HUES64 (cell line): ENCODE results near the gene ZNF526.

Source experiments
- H3K27ac ChIP-seq: 2 replicates; pipeline ENCODE4 v1.7.0; 2013; ENCODE audit warnings: low read depth, low read length, inconsistent platforms
- H3K27me3 ChIP-seq: 2 replicates; pipeline ENCODE4 v1.6.1; 2013; ENCODE audit warnings: mild to moderate bottlenecking, low read length; ENCODE audit not compliant: insufficient read depth
- H3K36me3 ChIP-seq: 2 replicates; pipeline ENCODE4 v1.6.1; 2013; ENCODE audit warnings: mild to moderate bottlenecking, low read length; ENCODE audit not compliant: insufficient read depth
- H3K4me1 ChIP-seq: 2 replicates; pipeline ENCODE4 v1.6.1; 2013; ENCODE audit warnings: mild to moderate bottlenecking, low read length, moderate library complexity; ENCODE audit not compliant: insufficient read depth
- H3K4me3 ChIP-seq: 2 replicates; pipeline ENCODE4 v1.5.1; 2013; ENCODE audit warnings: mild to moderate bottlenecking, low read length, moderate library complexity
- H3K9ac ChIP-seq: 2 replicates; pipeline ENCODE4 v1.6.1; 2013; ENCODE audit warnings: mild to moderate bottlenecking, low read depth, low read length
- H3K9me3 ChIP-seq: 2 replicates; pipeline ENCODE4 v1.6.1; 2013; ENCODE audit warnings: low read depth, low read length; ENCODE audit not compliant: insufficient read depth
- WGBS: fragments of 150-250, 120-280 bp; methylation state at CpG from one replicate; pipeline ENCODE4 v1.1.7; 2013; ENCODE audit warnings: missing lambda C conversion rate; 5-methylcytosine and 5-hydroxymethylcytosine counted together

Gene ZNF526

DNA sequence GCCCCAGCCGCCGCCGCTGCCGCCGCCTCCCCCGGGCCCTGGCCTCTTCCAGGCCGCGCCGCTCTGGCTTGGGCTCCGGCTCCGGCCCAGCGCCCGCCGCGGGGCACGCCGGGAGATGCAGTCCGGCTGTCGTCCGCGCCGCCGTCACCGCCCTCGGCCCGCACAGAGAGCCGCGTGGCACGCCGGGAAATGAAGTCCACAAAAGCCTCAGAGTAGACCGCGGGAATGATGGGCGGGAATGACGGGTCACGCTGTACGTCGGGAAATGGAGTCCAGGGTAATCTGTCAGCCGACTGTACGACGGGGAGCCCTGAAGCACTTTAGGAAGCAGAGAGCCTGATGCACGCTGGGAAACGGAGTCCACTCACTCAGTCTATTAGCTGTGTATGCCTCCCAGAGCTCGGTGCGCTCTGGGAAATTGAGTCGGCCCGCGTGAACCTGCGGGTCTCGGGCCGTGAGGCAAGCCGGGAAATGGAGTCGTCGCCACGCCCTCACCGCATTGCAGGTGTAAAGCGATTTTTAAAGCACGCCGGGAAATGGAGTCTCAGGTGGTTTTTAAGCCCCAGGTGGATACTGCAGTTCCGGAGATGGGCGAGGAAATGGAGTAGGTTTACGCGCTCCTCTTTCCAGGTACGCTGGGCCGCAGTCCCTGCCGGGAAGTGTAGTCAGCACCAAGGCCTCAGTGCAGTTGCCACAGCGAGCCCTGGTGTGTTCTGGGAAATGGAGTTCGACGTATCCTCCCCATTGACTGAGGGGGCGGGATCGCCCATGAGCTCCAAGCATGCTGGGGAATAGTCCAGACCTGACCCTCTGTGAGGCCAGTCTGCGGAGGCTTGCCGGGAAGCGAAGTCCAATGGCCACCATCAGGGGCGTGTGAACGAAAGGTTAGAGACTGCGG is 22.6 kb downstream of the ZNF526 start, which contains the start of gene GSK3A:
Gene GSK3A (minus strand): TSS at position 91 of the 898 bp plus-strand sequence. CDS start 137 bp downstream, outside the sequence.
- peak within 1 kb of the TSS; percentile 75 for H3K4me3 ChIP-seq
- under 1% methylated on average over 76 of the region's 76 CpGs for WGBS
- peaks cover 9% of the 10 kb centered on the region; the same call in 1 of the 2 replicates for H3K4me1 ChIP-seq
- no peaks in the 10 kb centered on the region for H3K9me3 ChIP-seq
- peak within 1 kb of the TSS; percentile 70 for H3K9ac ChIP-seq
- peaks cover 10% of the 10 kb centered on the region; the same call in 1 of the 2 replicates for H3K36me3 ChIP-seq
- no peaks in the 10 kb centered on the region for H3K27me3 ChIP-seq
- H3K27ac ChIP-seq: peak within 1 kb of the TSS; percentile 52

DNA sequence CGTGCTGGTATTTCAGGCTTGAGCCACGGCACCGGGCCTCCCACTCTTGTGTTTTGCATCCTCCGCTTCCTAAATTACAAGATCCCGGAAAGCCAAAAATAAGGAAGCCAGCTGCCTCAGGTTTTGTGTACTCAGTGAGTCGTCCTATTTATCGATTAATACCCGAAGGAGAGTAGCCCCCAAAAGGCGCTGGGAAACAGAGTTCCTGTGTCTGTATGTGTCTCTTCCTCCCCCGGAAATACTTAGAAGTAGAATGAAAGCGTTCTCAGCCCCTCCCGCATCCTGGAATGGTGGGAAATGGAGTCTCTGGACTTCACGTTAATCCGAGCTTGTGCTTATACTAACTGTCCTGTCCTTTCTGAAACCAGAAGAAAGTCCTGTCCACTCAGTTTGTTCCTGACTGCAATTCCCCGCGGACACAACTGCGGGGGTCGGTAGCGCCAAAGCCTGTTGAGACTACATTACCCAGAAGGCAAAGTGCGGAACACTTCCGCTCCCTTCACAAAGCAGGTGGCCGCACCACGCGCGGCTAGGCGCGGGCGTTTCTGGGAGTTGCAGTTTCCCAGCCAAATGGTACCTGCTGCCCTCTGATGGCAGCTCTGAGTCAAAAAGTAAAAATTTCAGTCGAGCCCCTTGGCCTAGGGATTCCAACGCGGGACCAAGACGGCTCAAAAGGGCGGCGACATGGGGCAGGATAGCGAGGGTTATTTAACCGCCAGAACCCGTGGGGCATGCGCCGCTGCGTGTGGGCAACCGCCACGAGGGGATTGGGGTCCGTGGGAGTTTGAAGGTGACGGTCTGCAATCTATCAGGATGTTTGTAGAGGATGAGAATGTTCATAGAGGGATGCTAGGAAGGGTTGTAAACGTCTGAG is 24.5 kb downstream of the ZNF526 start:
- 13% methylated on average over 45 of the region's 45 CpGs for WGBS
- H3K36me3 ChIP-seq: peaks cover 8% of the 10 kb centered on the region
- H3K4me1 ChIP-seq: peaks cover 9% of the 10 kb centered on the region; the same call in 1 of the 2 replicates
- no peaks in the 10 kb centered on the region for H3K27me3 ChIP-seq
- peak overlapping the region; percentile 11; the same call in 1 of the 2 replicates for H3K9ac ChIP-seq
- H3K27ac ChIP-seq: peak overlapping the region; percentile 34
- no peaks in the 10 kb centered on the region for H3K9me3 ChIP-seq
- H3K4me3 ChIP-seq: peak overlapping the region; percentile 75

GRCh38 chr19:42245231-42245630 is 25.1 kb downstream of the ZNF526 start:
- Histone ChIP-seq H3K9ac (no peak overlapping the region), H3K27me3 (no peaks in the 10 kb centered on the region)
- 91% methylated on average over 10 of the region's 10 CpGs for WGBS

GRCh38 chr19:42246143-42246921 is 26.2 kb downstream of the ZNF526 start:
- no peak overlapping the region for H3K9ac ChIP-seq

More at GRCh38 chr19:42245231-42245630, 25.1 kb downstream of the ZNF526 start:
- Histone ChIP-seq H3K36me3 (peaks cover 11% of the 10 kb centered on the region), H3K27ac (no peak overlapping the region), H3K9me3 (no peaks in the 10 kb centered on the region), H3K4me1 (peaks cover 9% of the 10 kb centered on the region; the same call in 1 of the 2 replicates), H3K4me3 (no peak overlapping the region)

DNA sequence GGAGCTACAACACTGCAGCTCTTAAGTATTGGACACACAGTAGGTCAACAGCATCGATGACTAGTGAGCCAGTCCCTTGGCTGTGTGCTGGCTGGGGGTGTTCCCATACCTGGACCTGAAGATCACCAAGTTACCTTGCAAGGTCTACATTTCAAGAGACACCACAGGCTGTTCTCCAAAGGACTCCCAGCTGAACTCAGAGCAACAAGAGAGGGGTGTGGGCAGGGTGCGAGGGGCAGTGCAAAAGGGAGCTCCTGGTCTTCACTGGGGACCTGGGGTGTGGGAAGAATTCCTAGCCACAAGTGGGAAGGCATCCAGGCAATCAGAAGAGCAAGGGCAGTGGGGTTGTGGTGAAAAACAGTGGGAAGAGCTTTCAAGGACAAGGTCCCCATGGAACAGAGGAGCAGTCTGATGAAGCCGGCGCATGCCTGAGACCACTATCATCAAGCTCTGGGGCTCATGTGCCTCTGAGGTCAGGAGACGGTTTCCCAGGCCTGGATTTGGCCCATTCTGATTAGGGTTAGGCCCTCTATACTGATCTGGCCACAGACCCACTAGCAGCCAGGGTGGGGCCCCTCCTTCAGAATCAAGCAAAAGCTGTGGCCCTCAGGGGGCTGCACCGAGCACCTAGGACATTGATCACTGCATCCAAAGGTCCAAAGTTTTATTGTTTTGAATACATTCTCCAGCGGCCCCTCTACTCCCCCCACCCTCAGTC is 27.0 kb downstream of the ZNF526 start:
- no peaks in the 10 kb centered on the region for H3K27me3 ChIP-seq
- no peak overlapping the region for H3K9ac ChIP-seq
- peak overlapping the region; percentile 10; the same call in 1 of the 2 replicates for H3K27ac ChIP-seq
- no peaks in the 10 kb centered on the region for H3K9me3 ChIP-seq
- H3K4me3 ChIP-seq: no peak overlapping the region
- peaks cover 12% of the 10 kb centered on the region for H3K36me3 ChIP-seq
- WGBS: 89% methylated on average over 7 of the region's 7 CpGs
- peaks cover 12% of the 10 kb centered on the region for H3K4me1 ChIP-seq

More at GRCh38 chr19:42246143-42246921, 26.2 kb downstream of the ZNF526 start:
- Histone ChIP-seq H3K27ac (peak overlapping the region; percentile 10; the same call in 1 of the 2 replicates), H3K9me3 (no peaks in the 10 kb centered on the region), H3K4me3 (no peak overlapping the region), H3K4me1 (peaks cover 8% of the 10 kb centered on the region; the same call in 1 of the 2 replicates), H3K27me3 (no peaks in the 10 kb centered on the region), H3K36me3 (peaks cover 12% of the 10 kb centered on the region)
- WGBS: 49% methylated on average over 10 of the region's 10 CpGs

DNA sequence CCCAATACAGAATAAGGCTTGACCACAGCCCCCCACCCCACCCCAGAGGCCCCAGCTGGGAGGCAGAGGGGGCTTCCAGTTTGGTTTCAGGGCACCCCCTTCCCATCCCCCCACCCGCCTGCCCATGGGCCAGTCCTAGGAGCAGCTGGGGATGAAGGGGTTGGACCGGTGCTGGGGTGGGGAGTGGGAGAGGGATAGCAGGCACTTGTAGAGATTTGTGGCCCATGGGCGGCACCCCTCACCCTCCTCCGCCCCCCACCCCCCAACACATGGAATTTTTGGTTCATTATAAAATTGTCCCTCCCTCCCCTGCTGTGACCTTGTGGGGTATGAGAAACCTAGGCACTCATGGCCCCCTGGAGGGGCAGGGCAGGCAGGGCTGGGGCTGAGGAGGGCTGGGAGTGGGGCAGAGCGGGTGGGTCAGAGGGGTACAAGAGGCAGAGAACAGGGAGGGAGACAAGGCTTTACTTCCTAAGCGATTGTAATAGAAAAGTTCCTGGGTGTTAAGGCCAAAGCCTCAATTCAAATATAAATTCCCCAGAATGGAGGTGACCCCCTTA is 27.6 kb downstream of the ZNF526 start:
- Histone ChIP-seq H3K4me1 (peaks cover 18% of the 10 kb centered on the region), H3K36me3 (peaks cover 12% of the 10 kb centered on the region), H3K9ac (no peak overlapping the region), H3K27me3 (no peaks in the 10 kb centered on the region), H3K4me3 (no peak overlapping the region), H3K27ac (no peak overlapping the region), H3K9me3 (no peaks in the 10 kb centered on the region)
- WGBS: 74% methylated on average over 1 of the region's 6 CpGs

- peaks cover 12% of the 10 kb centered on the region for H3K36me3 ChIP-seq
- 94% methylated on average over 41 of the region's 41 CpGs for WGBS
- no peak overlapping the region for H3K27ac ChIP-seq
- H3K9ac ChIP-seq: no peak overlapping the region
- H3K4me1 ChIP-seq: peaks cover 21% of the 10 kb centered on the region
- H3K27me3 ChIP-seq: no peaks in the 10 kb centered on the region
- H3K9me3 ChIP-seq: no peaks in the 10 kb centered on the region
- H3K4me3 ChIP-seq: no peak overlapping the region
Measured at GRCh38 chr19:42248270-42249148, 28.4 kb downstream of the ZNF526 start.

- 96% methylated on average over 36 of the region's 36 CpGs for WGBS
Measured at GRCh38 chr19:42249149-42249750, 29.1 kb downstream of the ZNF526 start.

GRCh38 chr19:42249769-42250168 is 29.7 kb downstream of the ZNF526 start:
- Histone ChIP-seq H3K4me3 (no peak overlapping the region), H3K9ac (no peak overlapping the region), H3K27me3 (no peaks in the 10 kb centered on the region), H3K27ac (no peak overlapping the region), H3K36me3 (peaks cover 12% of the 10 kb centered on the region), H3K4me1 (peaks cover 21% of the 10 kb centered on the region), H3K9me3 (no peaks in the 10 kb centered on the region)
- 96% methylated on average over 6 of the region's 6 CpGs for WGBS

More at GRCh38 chr19:42249149-42249750, 29.1 kb downstream of the ZNF526 start:
- H3K4me3 ChIP-seq: no peak overlapping the region
- no peaks in the 10 kb centered on the region for H3K27me3 ChIP-seq
- H3K9ac ChIP-seq: no peak overlapping the region
- H3K4me1 ChIP-seq: peaks cover 21% of the 10 kb centered on the region
- H3K9me3 ChIP-seq: no peaks in the 10 kb centered on the region
- no peak overlapping the region for H3K27ac ChIP-seq
- H3K36me3 ChIP-seq: peaks cover 12% of the 10 kb centered on the region
